HepG2 (cell line): ENCODE data around the gene ZNF865. TPM values are rescaled to one million over a fixed set of nuclear protein-coding genes. Genes with fewer than 3 reads are reported as not detected.

Source experiments
- BCL6 ChIP-seq: IDR thresholded peaks from 2 replicates; pipeline ENCODE4 v1.6.1; 2016; ENCODE audit warnings: missing genetic modification reagents, missing compliant biosample characterization
- CAMTA2 ChIP-seq: sonication (generic); formaldehyde crosslinking; IDR thresholded peaks from 2 replicates; pipeline ENCODE4 v1.4.0; 2020; ENCODE audit warnings: mild to moderate bottlenecking, missing genetic modification reagents, borderline replicate concordance
- HOXA5 ChIP-seq: sonication (generic); formaldehyde crosslinking; IDR thresholded peaks from 2 replicates; pipeline ENCODE4 v1.4.0; 2020; ENCODE audit warnings: missing genetic modification reagents
- MBD4 ChIP-seq: IDR thresholded peaks from 2 replicates; pipeline ENCODE4 v1.6.1; 2012; ENCODE audit warnings: low read length, inconsistent platforms, borderline replicate concordance
- NPAS2 ChIP-seq: sonication (generic); formaldehyde crosslinking; IDR thresholded peaks from 2 replicates; pipeline ENCODE4 v1.8.0; 2022; ENCODE audit warnings: mild to moderate bottlenecking, missing genetic modification reagents, borderline replicate concordance
- NR3C1 ChIP-seq: sonication (generic); formaldehyde crosslinking; IDR thresholded peaks from 2 replicates; pipeline ENCODE4 v1.4.0; 2020; ENCODE audit warnings: missing genetic modification reagents
- PAXIP1 ChIP-seq: sonication (generic); formaldehyde crosslinking; conservative IDR thresholded peaks from 2 replicates; pipeline ENCODE4 v1.4.0; 2020; ENCODE audit warnings: mild to moderate bottlenecking, missing genetic modification reagents, moderate library complexity
- POLR2AphosphoS2 ChIP-seq: IDR thresholded peaks from 2 replicates; pipeline ENCODE4 v1.6.1; 2011; ENCODE audit warnings: low read depth, low read length, improper control_type of control experiment
- POLR2AphosphoS5 ChIP-seq: IDR thresholded peaks from 2 replicates; pipeline ENCODE4 v1.6.1; 2012; ENCODE audit warnings: low read depth, low read length
- RAD51 ChIP-seq: fragments of 450-650 bp; IDR thresholded peaks from 2 replicates; pipeline ENCODE4 v1.6.1; 2016; ENCODE audit warnings: borderline replicate concordance
- RARG ChIP-seq: sonication (generic); formaldehyde crosslinking; IDR thresholded peaks from 2 replicates; pipeline ENCODE4 v1.4.0; 2020; ENCODE audit warnings: low read depth, mild to moderate bottlenecking, missing genetic modification reagents
- SMAD1 ChIP-seq: sonication (generic); formaldehyde crosslinking; IDR thresholded peaks from 2 replicates; pipeline ENCODE4 v1.4.0; 2020; ENCODE audit warnings: missing genetic modification reagents, low read depth, mild to moderate bottlenecking, borderline replicate concordance
- TCF7L2 ChIP-seq: IDR thresholded peaks from 2 replicates; pipeline ENCODE4 v1.6.1; 2011; ENCODE audit warnings: mild to moderate bottlenecking, low read depth, low read length, moderate library complexity
- TGIF2 ChIP-seq: IDR thresholded peaks from 2 replicates; pipeline ENCODE4 v1.6.1; 2016; ENCODE audit warnings: control low read depth, missing compliant biosample characterization
- TIGD3 ChIP-seq: sonication (generic); formaldehyde crosslinking; IDR thresholded peaks from 2 replicates; pipeline ENCODE4 v1.5.1; 2020; ENCODE audit warnings: mild to moderate bottlenecking, missing genetic modification reagents, borderline replicate concordance
- ZFP36L2 ChIP-seq: sonication (generic); formaldehyde crosslinking; IDR thresholded peaks from 2 replicates; pipeline ENCODE4 v1.4.0; 2020; ENCODE audit warnings: missing genetic modification reagents
- ZMAT5 ChIP-seq: sonication (generic); formaldehyde crosslinking; IDR thresholded peaks from 2 replicates; pipeline ENCODE4 v1.5.0; 2020; ENCODE audit warnings: mild to moderate bottlenecking, low read depth, missing genetic modification reagents, borderline replicate concordance
- ZNF451 ChIP-seq: sonication (generic); formaldehyde crosslinking; IDR thresholded peaks from 2 replicates; pipeline ENCODE4 v1.5.0; 2020; ENCODE audit warnings: mild to moderate bottlenecking, missing genetic modification reagents
- ZNF576 ChIP-seq: sonication (generic); formaldehyde crosslinking; IDR thresholded peaks from 2 replicates; pipeline ENCODE4 v1.4.0; 2020; ENCODE audit warnings: mild to moderate bottlenecking, missing genetic modification reagents
- ZNF605 ChIP-seq: sonication (generic); formaldehyde crosslinking; IDR thresholded peaks from 2 replicates; pipeline ENCODE4 v1.8.0; 2022; ENCODE audit warnings: mild to moderate bottlenecking, missing genetic modification reagents
- polyA plus RNA-seq, 8 experiments: library from polyadenylated mRNA; depleted of rRNA in 3 of 8; stranded (reverse) in 7 of 8; unstranded in 1 of 8; fragments of >200 nt; fragmentation: Illumina TruSeq in 4 of 8; extraction: Trizol in 4 of 8; gene quantifications; 2 replicates each; pipeline versions ENCODE4 v1.2.1 to v1.2.3, GENCODE V29; 2011 to 2016; ENCODE audit warnings: low read depth in 4 of 8, missing spikeins in 1 of 8, mixed read lengths in 1 of 8; ENCODE audit not compliant: insufficient read depth in 1 of 8
- total RNA-seq, 5 experiments: library from RNA; depleted of rRNA; stranded (reverse); fragments of >200 nt; fragmentation: Illumina TruSeq; extraction: Trizol; gene quantifications; 2 replicates each; pipeline ENCODE4 v1.2.3, GENCODE V29; 2016; ENCODE audit warnings: low read depth in 1 of 5

The ZNF865 gene
- total and polyA plus RNA-seq, 2 of the 13 experiments (the other 11 are each of a cell fraction or from before 2014, with no cell fraction given): 0.93 to 1.0 TPM

- TF ChIP-seq MBD4 (no peak), POLR2AphosphoS5 (0 out of 2 replicates have a peak, but pooled peaks have one; percentile 22), TCF7L2 (no peak), ZNF576 (no peak), BCL6 (CRISPR knock-in tag) (0 out of 2 replicates have a peak, but pooled peaks have one; percentile 17), SMAD1 (CRISPR knock-in tag) (no peak), NR3C1 (CRISPR knock-in tag) (no peak), PAXIP1 (CRISPR knock-in tag) (peak; percentile 38; the same call in 1 of the 2 replicates), ZMAT5 (no peak), RARG (no peak), ZNF451 (CRISPR knock-in tag) (no peak), POLR2AphosphoS2 (no peak), ZNF605 (CRISPR knock-in tag) (no peak), NPAS2 (CRISPR knock-in tag) (no peak), ZFP36L2 (no peak), TIGD3 (CRISPR knock-in tag) (no peak), CAMTA2 (CRISPR knock-in tag) (no peak), HOXA5 (CRISPR knock-in tag) (peak; percentile 34; the same call in 1 of the 2 replicates), TGIF2 (CRISPR knock-in tag) (peak; percentile 54; the same call in 1 of the 2 replicates), RAD51 (no peak)
These were observed 18.3 kb upstream of the ZNF865 start (continued) for GRCh38 chr19:55586976-55587668.
